Neural cell (in vitro differentiated cells): ENCODE measurements around the gene TMEM201. TPM values are rescaled to one million over a fixed set of nuclear protein-coding genes. Genes with fewer than 3 reads are reported as not detected.

Experiments used
- H2AFZ ChIP-seq: fragments of 200-600, 300-800 bp; sonication (generic), shearing (Covaris generic); 2 replicates; pipeline ENCODE4 v1.6.0; 2014; ENCODE audit warnings: low read depth, mild to moderate bottlenecking, antibody characterized with exemption, low read length, moderate library complexity
- H3F3A ChIP-seq: fragments of 200-600 bp; shearing (Covaris generic); 2 replicates; pipeline ENCODE4 v1.6.1; 2016; ENCODE audit warnings: mild to moderate bottlenecking, moderate library complexity, mixed read lengths, antibody characterized with exemption, low read length; ENCODE audit not compliant: insufficient read depth, poor library complexity, severe bottlenecking
- H3K27ac ChIP-seq: fragments of 200-600, 300-800 bp; sonication (generic), shearing (Covaris generic); 2 replicates; pipeline ENCODE4 v1.5.1; 2014; ENCODE audit warnings: mild to moderate bottlenecking, low read length, moderate library complexity
- H3K27me3 ChIP-seq: fragments of 300-800, 200-600 bp; sonication (generic), shearing (Covaris generic); 2 replicates; pipeline ENCODE4 v1.6.0; 2014; ENCODE audit warnings: mild to moderate bottlenecking, low read depth, low read length, moderate library complexity; ENCODE audit not compliant: insufficient read depth
- H3K36me3 ChIP-seq: fragments of 300-800, 200-600 bp; sonication (generic), shearing (Covaris generic); 2 replicates; pipeline ENCODE4 v1.5.1; 2014; ENCODE audit warnings: mild to moderate bottlenecking, antibody characterized with exemption, low read length, moderate library complexity; ENCODE audit not compliant: insufficient read depth
- H3K4me2 ChIP-seq: fragments of 300-800, 200-600 bp; sonication (generic), shearing (Covaris generic); 2 replicates; pipeline ENCODE4 v1.6.0; 2014; ENCODE audit warnings: mild to moderate bottlenecking, low read length
- H3K4me3 ChIP-seq: fragments of 300-800, 200-600 bp; sonication (generic), shearing (Covaris generic); 2 replicates; pipeline ENCODE4 v1.5.1; 2014; ENCODE audit warnings: mild to moderate bottlenecking, low read length, moderate library complexity
- H3K79me2 ChIP-seq: fragments of 200-600 bp; shearing (Covaris generic); replicated peaks from 2 replicates; pipeline ENCODE4 v1.6.0; 2014; ENCODE audit warnings: mild to moderate bottlenecking, low read length, moderate library complexity; ENCODE audit not compliant: insufficient read depth
- H3K9ac ChIP-seq: fragments of 300-800, 200-600 bp; sonication (generic), shearing (Covaris generic); 2 replicates; pipeline ENCODE4 v1.6.1; 2016; ENCODE audit warnings: mild to moderate bottlenecking, low read length, mixed read lengths
- H3K9me2 ChIP-seq: fragments of 200-600 bp; shearing (Covaris generic); 2 replicates; pipeline ENCODE4 v1.6.1; 2016; ENCODE audit warnings: mild to moderate bottlenecking, low read length, mixed read lengths; ENCODE audit not compliant: insufficient read depth
- H3K9me3 ChIP-seq: fragments of 200-600, 300-800 bp; sonication (generic), shearing (Covaris generic); 2 replicates; pipeline ENCODE4 v1.6.1; 2016; ENCODE audit warnings: mild to moderate bottlenecking, mixed run types, low read length, moderate library complexity, mixed read lengths
- H4K20me1 ChIP-seq: fragments of 200-600 bp; shearing (Covaris generic); 2 replicates; pipeline ENCODE4 v1.6.1; 2016; ENCODE audit warnings: mild to moderate bottlenecking, mixed run types; ENCODE audit not compliant: insufficient read depth
- EP300 ChIP-seq: fragments of 450-650 bp; conservative IDR thresholded peaks from 2 replicates; pipeline ENCODE4 v1.6.1; 2014; ENCODE audit warnings: antibody characterized with exemption, mild to moderate bottlenecking, moderate library complexity; ENCODE audit not compliant: poor library complexity, severe bottlenecking
- MXI1 ChIP-seq: fragments of 450-650 bp; conservative IDR thresholded peaks from 2 replicates; pipeline ENCODE4 v1.6.1; 2014; ENCODE audit warnings: antibody characterized with exemption, mild to moderate bottlenecking; ENCODE audit not compliant: poor library complexity, severe bottlenecking
- POLR2AphosphoS5 ChIP-seq: IDR thresholded peaks from 2 replicates; pipeline ENCODE4 v1.6.1; 2012
- RAD21 ChIP-seq: fragments of 450-650 bp; conservative IDR thresholded peaks from 2 replicates; pipeline ENCODE4 v1.6.1; 2014; ENCODE audit warnings: antibody characterized with exemption, mild to moderate bottlenecking, moderate library complexity
- REST ChIP-seq: IDR thresholded peaks from 2 replicates; pipeline ENCODE4 v1.6.1; 2012; ENCODE audit warnings: borderline replicate concordance
- TAF1 ChIP-seq: IDR thresholded peaks from 2 replicates; pipeline ENCODE4 v1.6.1; 2012; ENCODE audit warnings: low read depth
- polyA plus RNA-seq: library from polyadenylated mRNA; depleted of rRNA; stranded (reverse); fragments of >200 nt; gene quantifications from 2 replicates; pipeline ENCODE4 v1.2.3, GENCODE V29; 2014

Gene TMEM201
- polyA plus RNA-seq, 1 donor from 2014 or later, result 7.3 TPM

GRCh38 chr1:9551984-9552383, 36.7 kb upstream of the TMEM201 start:
- H2AFZ ChIP-seq, result no peak overlapping the region
- no peak overlapping the region for H3K4me2 ChIP-seq
- H3K27me3 ChIP-seq, result no peaks in the 10 kb centered on the region
- no peak overlapping the region for H3K9ac ChIP-seq
- no peaks in the 10 kb centered on the region for H3K9me3 ChIP-seq
- no peaks in the 10 kb centered on the region for H3K36me3 ChIP-seq
- no peak overlapping the region for H3K27ac ChIP-seq
- no peak overlapping the region for H3K4me3 ChIP-seq
- no peaks in the 10 kb centered on the region for H3K9me2 ChIP-seq
- H3K79me2 ChIP-seq, result peaks cover 3% of the 10 kb centered on the region
- no peak for TF ChIP-seq POLR2AphosphoS5
- no peak for TF ChIP-seq REST
- TF ChIP-seq TAF1, result no peak
- TF ChIP-seq MXI1, result no peak
- no peaks in the 10 kb centered on the region for H4K20me1 ChIP-seq
- H3F3A ChIP-seq, result no peaks in the 10 kb centered on the region

- Histone ChIP-seq H3K27me3 (no peaks in the 10 kb centered on the region), H3F3A (no peaks in the 10 kb centered on the region), H3K9ac (no peak overlapping the region), H3K4me3 (no peak overlapping the region), H3K9me3 (no peaks in the 10 kb centered on the region), H4K20me1 (no peaks in the 10 kb centered on the region), H3K79me2 (peaks cover 3% of the 10 kb centered on the region), H3K36me3 (no peaks in the 10 kb centered on the region), H2AFZ (no peak overlapping the region), H3K27ac (no peak overlapping the region), H3K9me2 (no peaks in the 10 kb centered on the region), H3K4me2 (no peak overlapping the region)
- no peak for TF ChIP-seq REST
- no peak for TF ChIP-seq RAD21
- TF ChIP-seq EP300, result no peak
These were observed 35.0 kb upstream of the TMEM201 start for GRCh38 chr1:9553736-9554144.

- no peak overlapping the region for H3K27ac ChIP-seq
- no peak overlapping the region for H2AFZ ChIP-seq
- H3K9me3 ChIP-seq, result no peaks in the 10 kb centered on the region
- no peaks in the 10 kb centered on the region for H3K9me2 ChIP-seq
- no peaks in the 10 kb centered on the region for H3K36me3 ChIP-seq
- H3F3A ChIP-seq, result no peaks in the 10 kb centered on the region
- H3K27me3 ChIP-seq, result no peaks in the 10 kb centered on the region
- no peaks in the 10 kb centered on the region for H3K79me2 ChIP-seq
- no peak overlapping the region for H3K4me3 ChIP-seq
- no peak for TF ChIP-seq RAD21
- H3K4me2 ChIP-seq, result no peak overlapping the region
- no peaks in the 10 kb centered on the region for H4K20me1 ChIP-seq
- H3K9ac ChIP-seq, result no peak overlapping the region
These were observed 32.8 kb upstream of the TMEM201 start for GRCh38 chr1:9555942-9556341.
